H1 (cell line): ENCODE results near the gene ZBTB44. TPM values are rescaled to one million over a fixed set of nuclear protein-coding genes. Genes with fewer than 3 reads are reported as not detected.

Experiments used
- CTCF ChIA-PET: fragments of 300-600 bp; sonication (Branson Sonifier 250); formaldehyde crosslinking; loops from one replicate; lab custom pipeline; 2021; ENCODE audit not compliant: partially characterized antibody; lab: Charles Lee
- POLR2A ChIA-PET: fragments of 300-600 bp; sonication (Branson Sonifier 250); formaldehyde crosslinking; loops from one replicate; lab custom pipeline; 2021; ENCODE audit warnings: inconsistent platforms; ENCODE audit not compliant: partially characterized antibody; lab: Charles Lee
- DNase-seq, 2 experiments: peaks; one replicate each; pipeline versions ENCODE4 v3.0.0 to v3.0.0-alpha.2; 2010 to 2022; ENCODE audit warnings: low spot score in 2 of 2, low read depth in 1 of 2, mixed read lengths in 1 of 2
- FAIRE-seq: peaks from 2 replicates; lab custom pipeline; 2011; peaks lifted over from hg19 to GRCh38; lab: Jason Lieb, UNC
- H2AFZ ChIP-seq: 2 replicates; pipeline ENCODE4 v1.8.1; 2012; ENCODE audit warnings: low read length, inconsistent platforms
- H2AK5ac ChIP-seq: 2 replicates; pipeline ENCODE4 v1.6.1; 2013; ENCODE audit warnings: low read depth, low read length
- H2BK120ac ChIP-seq: replicated peaks from 2 replicates; pipeline ENCODE3; 2013; ENCODE audit warnings: low read depth, low read length, inconsistent platforms
- H2BK12ac ChIP-seq: 2 replicates; pipeline ENCODE4 v1.6.1; 2013; ENCODE audit warnings: low read depth, low read length
- H2BK15ac ChIP-seq: 2 replicates; pipeline ENCODE4 v1.6.1; 2013; ENCODE audit warnings: low read length
- H2BK20ac ChIP-seq: 2 replicates; pipeline ENCODE4 v1.6.1; 2013; ENCODE audit warnings: low read length
- H2BK5ac ChIP-seq: 2 replicates; pipeline ENCODE4 v1.6.1; 2013; ENCODE audit warnings: low read depth, low read length
- H3K14ac ChIP-seq: 2 replicates; pipeline ENCODE4 v1.6.1; 2013; ENCODE audit warnings: inconsistent platforms; ENCODE audit not compliant: insufficient read length
- H3K18ac ChIP-seq: 2 replicates; pipeline ENCODE4 v1.6.1; 2013; ENCODE audit warnings: low read length; ENCODE audit errors: extremely low read depth
- H3K23ac ChIP-seq: 2 replicates; pipeline ENCODE4 v1.6.1; 2013; ENCODE audit warnings: inconsistent platforms; ENCODE audit not compliant: insufficient read length
- H3K23me2 ChIP-seq: 2 replicates; pipeline ENCODE4 v1.6.1; 2013; ENCODE audit warnings: low read depth, low read length
- H3K27ac ChIP-seq: 2 replicates; pipeline ENCODE4 v1.6.1; 2011; ENCODE audit warnings: low read depth, low read length, inconsistent platforms
- H3K27me3 ChIP-seq, 4 experiments: replicated peaks in 1 of 4; 1 replicate in 1 of 4; 2 replicates in 3 of 4; pipeline versions ENCODE4 v1.6.1 to v1.8.1; 2011 to 2013; ENCODE audit warnings: low read length in 3 of 4, mild to moderate bottlenecking in 3 of 4, inconsistent platforms in 2 of 4, mixed read lengths in 2 of 4, moderate library complexity in 1 of 4; ENCODE audit not compliant: control insufficient read depth in 3 of 4, insufficient read depth in 3 of 4; ENCODE audit errors: extremely low read depth in 1 of 4
- H3K36me3 ChIP-seq, 4 experiments: 2 replicates each; pipeline versions ENCODE4 v1.6.1 to v1.8.1; 2011 to 2013; ENCODE audit warnings: mild to moderate bottlenecking in 4 of 4, low read length in 3 of 4, moderate library complexity in 2 of 4, control low read depth in 1 of 4, inconsistent platforms in 1 of 4; ENCODE audit not compliant: insufficient read depth in 4 of 4, control insufficient read depth in 2 of 4
- H3K4ac ChIP-seq: replicated peaks from 2 replicates; pipeline ENCODE3; 2013; ENCODE audit warnings: low read length, low read depth, mixed read lengths, inconsistent platforms; ENCODE audit not compliant: insufficient read length
- H3K4me1 ChIP-seq, 4 experiments: replicated peaks in 1 of 4; 1 replicate in 1 of 4; 2 replicates in 3 of 4; pipeline versions ENCODE4 v1.6.1 to v1.8.1; 2011 to 2013; ENCODE audit warnings: low read length in 3 of 4, inconsistent platforms in 2 of 4, mixed read lengths in 1 of 4; ENCODE audit not compliant: insufficient read depth in 4 of 4, control insufficient read depth in 3 of 4
- H3K4me2 ChIP-seq, 2 experiments: 2 replicates each; pipeline versions ENCODE4 v1.6.1 to v1.8.1; 2011 to 2013; ENCODE audit warnings: low read depth in 2 of 2, low read length in 2 of 2, control low read depth in 1 of 2, inconsistent platforms in 1 of 2, mild to moderate bottlenecking in 1 of 2; ENCODE audit not compliant: insufficient read depth in 1 of 2
- H3K4me3 ChIP-seq, 4 experiments: fragments of 200-600, 300-600 bp in 1 of 4; sonication (generic), shearing (Covaris generic), sonication (Bioruptor Twin) in 1 of 4; 2 replicates each; pipeline versions ENCODE4 v1.5.1 to v1.8.1; 2011 to 2016; ENCODE audit warnings: low read length in 4 of 4, low read depth in 3 of 4, control low read depth in 2 of 4, inconsistent platforms in 2 of 4, mild to moderate bottlenecking in 2 of 4, mixed read lengths in 1 of 4, moderate library complexity in 1 of 4; ENCODE audit not compliant: insufficient read depth in 2 of 4; ENCODE audit errors: extremely low read depth in 1 of 4
- H3K56ac ChIP-seq: replicated peaks from 2 replicates; pipeline ENCODE3; 2013; ENCODE audit warnings: low read depth, mild to moderate bottlenecking, mixed read lengths, low read length, inconsistent platforms; ENCODE audit not compliant: insufficient read length
- H3K79me1 ChIP-seq: 2 replicates; pipeline ENCODE4 v1.6.1; 2013; ENCODE audit warnings: low read depth, low read length, control low read depth
- H3K79me2 ChIP-seq, 2 experiments: 2 replicates each; pipeline versions ENCODE4 v1.6.1 to v1.8.1; 2012 to 2013; ENCODE audit warnings: low read length in 2 of 2, mild to moderate bottlenecking in 2 of 2, inconsistent platforms in 1 of 2; ENCODE audit not compliant: insufficient read depth in 2 of 2, control insufficient read depth in 1 of 2
- H3K9ac ChIP-seq, 4 experiments: replicated peaks in 1 of 4; 1 replicate in 1 of 4; 2 replicates in 3 of 4; pipeline versions ENCODE4 v1.6.1 to v1.8.1; 2011 to 2013; ENCODE audit warnings: low read depth in 3 of 4, low read length in 3 of 4, control low read depth in 2 of 4, mild to moderate bottlenecking in 2 of 4, moderate library complexity in 2 of 4, inconsistent platforms in 1 of 4; ENCODE audit errors: extremely low read depth in 1 of 4
- H3K9me3 ChIP-seq, 2 experiments: 2 replicates each; pipeline versions ENCODE4 v1.6.1 to v1.8.1; 2012 to 2013; ENCODE audit warnings: mild to moderate bottlenecking in 2 of 2, moderate library complexity in 2 of 2, control low read depth in 1 of 2, inconsistent platforms in 1 of 2, low read depth in 1 of 2, low read length in 1 of 2, mixed read lengths in 1 of 2; ENCODE audit not compliant: insufficient read depth in 2 of 2
- H4K20me1 ChIP-seq, 2 experiments: replicated peaks in 1 of 2; 2 replicates each; pipeline versions ENCODE3 to v1.8.1; 2011 to 2013; ENCODE audit warnings: inconsistent platforms in 2 of 2, low read length in 2 of 2, mild to moderate bottlenecking in 1 of 2; ENCODE audit not compliant: insufficient read depth in 2 of 2, control insufficient read depth in 1 of 2
- H4K5ac ChIP-seq: 2 replicates; pipeline ENCODE4 v1.6.1; 2013; ENCODE audit warnings: low read length, low read depth, mixed read lengths, inconsistent platforms; ENCODE audit not compliant: insufficient read length
- H4K8ac ChIP-seq: 2 replicates; pipeline ENCODE4 v1.8.0; 2013; ENCODE audit warnings: mild to moderate bottlenecking, moderate library complexity, low read length, inconsistent platforms; ENCODE audit not compliant: insufficient read depth; ENCODE audit errors: extremely low read depth
- H4K91ac ChIP-seq: replicated peaks from 2 replicates; pipeline ENCODE3; 2013; ENCODE audit warnings: low read length, mixed read lengths, inconsistent platforms; ENCODE audit not compliant: insufficient read length
- WGBS, 2 experiments: shearing (Covaris generic) in 1 of 2; methylation state at CpG; one replicate each; pipeline versions ENCODE4 v1.1.6 to v1.1.7; 2013 to 2015; ENCODE audit warnings: low lambda C conversion rate in 2 of 2, mixed read lengths in 2 of 2, inconsistent platforms in 1 of 2, low coverage in 1 of 2, missing lambda C conversion rate in 1 of 2; ENCODE audit not compliant: insufficient replicate concordance in 2 of 2, insufficient coverage in 1 of 2, insufficient read length in 1 of 2; ENCODE audit errors: extremely low coverage in 1 of 2, missing lambda C conversion rate in 1 of 2; 5-methylcytosine and 5-hydroxymethylcytosine counted together
- polyA plus RNA-seq, 7 experiments: library from polyadenylated mRNA; depleted of rRNA in 3 of 7; stranded (reverse) in 5 of 7; unstranded in 2 of 7; fragments of >200 nt in 5 of 7; fragments of 200-250 nt in 2 of 7; gene quantifications; 1 replicate in 5 of 7; 2 replicates in 1 of 7; 4 replicates in 1 of 7; pipeline versions ENCODE4 v1.2.1 to v1.2.3, GENCODE V29; 2011 to 2013; ENCODE audit warnings: missing spikeins in 2 of 7, mixed read lengths in 2 of 7
- total RNA-seq: library from RNA; stranded (reverse); fragmentation: NEBNext Ultra II Directional; extraction: Animal tissue kit (Norgen Biotek cat#: 25700); gene quantifications from 2 replicates; pipeline ENCODE4 v1.2.1, GENCODE V29; 2021

ZBTB44 gene
- total and polyA plus RNA-seq, 2 of the 8 experiments (the other 6 are each of a cell fraction or from before 2014, with no cell fraction given): 37.2 to 158 TPM

DNA sequence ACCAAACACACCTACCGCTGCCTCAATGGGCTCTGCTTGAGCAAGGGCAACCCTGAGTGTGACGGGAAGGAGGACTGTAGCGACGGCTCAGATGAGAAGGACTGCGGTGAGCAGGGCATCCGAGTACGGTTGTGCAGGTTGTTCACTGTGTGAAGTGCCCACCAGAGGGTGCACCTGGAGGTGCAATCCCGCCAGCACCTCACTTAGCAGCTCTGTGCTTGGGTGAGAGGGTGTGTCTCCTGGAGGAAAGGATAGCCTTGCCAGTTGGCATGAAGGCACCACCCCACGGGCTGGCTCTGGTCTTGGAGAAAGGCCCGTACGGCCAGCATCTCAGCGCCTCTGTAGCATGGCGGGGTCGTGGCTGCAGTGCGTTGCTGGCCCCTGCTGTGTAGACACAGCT, 115.8 kb downstream of the ZBTB44 start:
- DNase-seq: no peak
- H3K9me3 ChIP-seq: no peaks in the 10 kb centered on the region
- no peak overlapping the region for H3K27ac ChIP-seq
- H2AK5ac ChIP-seq: no peak overlapping the region
- no peak overlapping the region for H4K91ac ChIP-seq
- no peak overlapping the region for H3K9ac ChIP-seq
- H3K79me1 ChIP-seq: no peaks in the 10 kb centered on the region
- 95% methylated on average over 15 of the region's 15 CpGs; no CpG with 5 or more reads in 1 of the 2 experiments for WGBS, 2 experiments
- no peaks in the 10 kb centered on the region; the same call in 1 of the 2 replicates for H3K23me2 ChIP-seq
- H3K4ac ChIP-seq: no peak overlapping the region
- no peak for FAIRE-seq
- CTCF ChIA-PET: interaction anchor here (1.0 to 1.3 kb wide), 7 partner anchors 16 to 695 kb away, joined by 3 to 6 read pairs (median 3); partner anchors contain the start of gene ADAMTS8
- H3K4me3 ChIP-seq: no peak overlapping the region
- no peaks in the 10 kb centered on the region for H3K27me3 ChIP-seq
- H2AFZ ChIP-seq: no peak overlapping the region
- H2BK120ac ChIP-seq: no peak overlapping the region
- H3K4me1 ChIP-seq: no peaks in the 10 kb centered on the region
- H3K36me3 ChIP-seq: no peaks in the 10 kb centered on the region; a peak in 1 of 8 replicates
- no peak overlapping the region for H3K56ac ChIP-seq
- no peak overlapping the region for H3K18ac ChIP-seq
- H3K4me2 ChIP-seq: no peak overlapping the region
- no peak overlapping the region for H4K5ac ChIP-seq
- H4K20me1 ChIP-seq: peaks cover 0 to 6% of the 10 kb centered on the region in 2 experiments
- POLR2A ChIA-PET: no interaction called here
- H2BK12ac ChIP-seq: no peak overlapping the region
- H2BK15ac ChIP-seq: no peak overlapping the region; the same call in 1 of the 2 replicates
- H4K8ac ChIP-seq: no peak overlapping the region
- H3K14ac ChIP-seq: no peak overlapping the region
- H2BK5ac ChIP-seq: no peak overlapping the region
- no peak overlapping the region for H2BK20ac ChIP-seq
- no peaks in the 10 kb centered on the region for H3K79me2 ChIP-seq
- H3K23ac ChIP-seq: no peak overlapping the region
